Stimulated activated CD8-positive, alpha-beta memory T cell treated with anti-CD3 and anti-CD28 coated beads, Interleukin-4, amount 100 ng/mL, for 1 hour (primary cell): Measurements from ENCODE around the gene SLC66A2.

Experiments
- DNase-seq, 2 donors: peaks; one replicate each; pipeline ENCODE4 v3.0.0-alpha.2; 2020; ENCODE audit warnings: low read depth in 2 of 2, low spot score in 1 of 2

SLC66A2 gene

GRCh38 chr18:79938196-79938595 is 13.3 kb downstream of the SLC66A2 start:
- DNase-seq = no peak

- no peak for DNase-seq
Observed at GRCh38 chr18:79937103-79937860, 14.2 kb downstream of the SLC66A2 start.

- no peak for DNase-seq
Observed at GRCh38 chr18:79936641-79937040, 14.8 kb downstream of the SLC66A2 start.

- DNase-seq = no peak
Observed at GRCh38 chr18:79935925-79936324, 15.5 kb downstream of the SLC66A2 start.

- DNase-seq = no peak
Observed at GRCh38 chr18:79935499-79935898, 16.0 kb downstream of the SLC66A2 start.

- DNase-seq = no peak
Observed at GRCh38 chr18:79935098-79935480, 16.4 kb downstream of the SLC66A2 start.

- no peak for DNase-seq
Observed at GRCh38 chr18:79934311-79935097, 16.9 kb downstream of the SLC66A2 start.

GRCh38 chr18:79933765-79934164 is 17.7 kb downstream of the SLC66A2 start:
- no peak for DNase-seq

GRCh38 chr18:79932907-79933306 is 18.5 kb downstream of the SLC66A2 start:
- DNase-seq = no peak

- DNase-seq = no peak
Observed at GRCh38 chr18:79931475-79931874, 20.0 kb downstream of the SLC66A2 start.

- no peak for DNase-seq
Observed at GRCh38 chr18:79930020-79930642, 21.3 kb downstream of the SLC66A2 start.

- no peak for DNase-seq
Observed at GRCh38 chr18:79928563-79928960, 22.9 kb downstream of the SLC66A2 start.

GRCh38 chr18:79927607-79928562 is 23.6 kb downstream of the SLC66A2 start:
- DNase-seq = no peak

- DNase-seq = no peak
Observed at GRCh38 chr18:79926715-79927606, 24.5 kb downstream of the SLC66A2 start.

- DNase-seq = no peak
Observed at GRCh38 chr18:79926306-79926705, 25.1 kb downstream of the SLC66A2 start.

- no peak for DNase-seq
Observed at GRCh38 chr18:79924814-79925731, 26.4 kb downstream of the SLC66A2 start.

GRCh38 chr18:79923896-79924585 is 27.4 kb downstream of the SLC66A2 start:
- no peak for DNase-seq

- DNase-seq = no peak
Observed at GRCh38 chr18:79922971-79923411, 28.5 kb downstream of the SLC66A2 start.
